CD4-positive, alpha-beta T cell (primary cell): Measurements from ENCODE around the gene F5. TPM values are rescaled to one million over a fixed set of nuclear protein-coding genes. Genes with fewer than 3 reads are reported as not detected.

Source experiments
- ATAC-seq: fragments of 200-7000 bp; cut with Tn5 transposase; one replicate; pipeline ENCODE4 v1.10.0; 2022; ENCODE audit warnings: mild to moderate bottlenecking; ENCODE audit not compliant: poor library complexity
- CTCF ChIA-PET: fragments of 350-600 bp; sonication (Branson Sonifier 250); formaldehyde crosslinking; loops from one replicate; lab custom pipeline; 2021; ENCODE audit warnings: antibody characterized with exemption, inconsistent platforms; lab: Charles Lee
- POLR2A ChIA-PET: fragments of 350-600 bp; sonication (Branson Sonifier 250); formaldehyde crosslinking; loops from one replicate; lab custom pipeline; 2021; ENCODE audit warnings: antibody characterized with exemption, inconsistent platforms; lab: Charles Lee
- DNase-seq, 14 experiments: peaks; one replicate each; pipeline ENCODE4 v3.0.0-alpha.2; 2013 to 2020; ENCODE audit warnings: mixed read lengths in 2 of 14
- H3K27ac ChIP-seq, 2 donors: one replicate each; pipeline versions ENCODE4 v1.5.1 to v1.7.0; 2013; ENCODE audit warnings: low read length in 2 of 2, low read depth in 1 of 2, mild to moderate bottlenecking in 1 of 2
- H3K27me3 ChIP-seq, 2 experiments: 1 replicate in 1 of 2; 2 replicates in 1 of 2; pipeline versions ENCODE4 v1.6.1 to v1.7.0; 2013; ENCODE audit warnings: low read length in 2 of 2, control low read depth in 1 of 2, mild to moderate bottlenecking in 1 of 2, moderate library complexity in 1 of 2; ENCODE audit not compliant: insufficient read depth in 2 of 2, control insufficient read depth in 1 of 2
- H3K36me3 ChIP-seq: one replicate; pipeline ENCODE4 v1.6.1; 2013; ENCODE audit warnings: low read length, control low read depth; ENCODE audit not compliant: insufficient read depth
- H3K4me1 ChIP-seq: one replicate; pipeline ENCODE4 v1.6.1; 2013; ENCODE audit warnings: low read length, control low read depth; ENCODE audit not compliant: insufficient read depth
- H3K4me3 ChIP-seq: one replicate; pipeline ENCODE4 v1.5.1; 2013; ENCODE audit warnings: mild to moderate bottlenecking, low read length, moderate library complexity
- H3K9me3 ChIP-seq, 2 experiments: 1 replicate in 1 of 2; 2 replicates in 1 of 2; pipeline versions ENCODE4 v1.6.1 to v1.7.0; 2013; ENCODE audit warnings: low read length in 2 of 2, mild to moderate bottlenecking in 2 of 2, control low read depth in 1 of 2, moderate library complexity in 1 of 2; ENCODE audit not compliant: control insufficient read depth in 1 of 2, insufficient read depth in 1 of 2
- H3K27ac Mint-ChIP-seq: one replicate; pipeline ENCODE4 v1.8.0; 2020; ENCODE audit warnings: mixed read lengths
- H3K27me3 Mint-ChIP-seq: one replicate; pipeline ENCODE4 v1.8.0; 2021; ENCODE audit warnings: mixed read lengths
- H3K36me3 Mint-ChIP-seq: one replicate; pipeline ENCODE4 v1.8.0; 2021; ENCODE audit warnings: low read depth, mixed read lengths
- H3K4me1 Mint-ChIP-seq: one replicate; pipeline ENCODE4 v1.8.0; 2021; ENCODE audit warnings: low read depth, mixed read lengths
- H3K4me3 Mint-ChIP-seq: one replicate; pipeline ENCODE4 v1.8.0; 2020; ENCODE audit warnings: mild to moderate bottlenecking, mixed read lengths
- H3K9me3 Mint-ChIP-seq: one replicate; pipeline ENCODE4 v1.8.0; 2020; ENCODE audit warnings: mixed read lengths
- CTCF ChIP-seq: fragments of 200-600 bp; IDR thresholded peaks from one replicate; pipeline ENCODE4 v1.8.0; 2022; ENCODE audit warnings: antibody characterized with exemption, mild to moderate bottlenecking
- intact Hi-C, 2 experiments: fragments of 100-400 bp; cut with DNase I in 1 of 2; cut with micrococcal nuclease in 1 of 2; formaldehyde crosslinking; loops; one replicate each; pipeline versions ENCODE4 v1.15.1 to v1.9.0; 2023 to 2025; cut with DNase I, micrococcal nuclease
- total RNA-seq, 174 experiments: library from RNA in 2 of 174; stranded (reverse) in 2 of 174; gene quantifications; one replicate each; pipeline ENCODE4 v1.2.3 and lab custom pipeline; 2021 to 2026

F5 gene
- total RNA-seq, 2 experiments from 2014 or later: 5.4 to 6.2 TPM

GRCh38 chr1:169557131-169557530 is 29.1 kb downstream of the F5 start:
- H3K27ac Mint-ChIP-seq: no peak overlapping the region
- Histone ChIP-seq H3K9me3 (no peaks in the 10 kb centered on the region), H3K4me1 (no peaks in the 10 kb centered on the region), H3K27ac (no peak overlapping the region), H3K4me3 (no peak overlapping the region), H3K36me3 (peaks cover 8% of the 10 kb centered on the region), H3K27me3 (no peaks in the 10 kb centered on the region)
- intact Hi-C loops: no loop called here
- no peaks in the 10 kb centered on the region for H3K4me1 Mint-ChIP-seq
- no peak overlapping the region for H3K4me3 Mint-ChIP-seq
- CTCF ChIA-PET: interaction anchor here (1.4 to 1.6 kb wide), 2 partner anchors 11 to 27 kb away, joined by 3 read pairs; no protein-coding TSS in a partner anchor
- H3K27me3 Mint-ChIP-seq: no peaks in the 10 kb centered on the region
- POLR2A ChIA-PET: interaction anchor here (1.9 kb wide), 1 partner anchor 9 kb away, joined by 7 read pairs; no protein-coding TSS in a partner anchor
- ATAC-seq: no peak
- TF ChIP-seq CTCF: no peak
- no peak for DNase-seq
- H3K9me3 Mint-ChIP-seq: no peaks in the 10 kb centered on the region
- H3K36me3 Mint-ChIP-seq: peaks cover 26% of the 10 kb centered on the region

DNA sequence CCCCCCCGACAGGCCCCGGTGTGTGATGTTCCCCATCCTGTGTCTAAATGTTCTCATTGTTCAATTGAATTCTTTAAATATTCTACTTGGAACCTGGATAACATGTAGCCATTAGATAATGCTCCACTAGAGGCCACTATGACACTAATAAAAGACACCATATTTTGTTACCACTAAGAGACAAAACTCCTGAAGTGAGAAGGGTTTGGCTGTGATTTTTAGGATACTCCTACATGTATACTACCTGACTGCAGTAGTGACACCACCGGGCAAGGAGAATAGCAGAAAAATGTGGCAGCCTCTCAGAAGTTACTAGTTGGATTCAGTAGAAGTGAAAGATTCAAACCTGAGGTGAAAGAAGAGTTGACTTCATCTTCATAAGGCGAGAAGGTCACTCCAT is 36.0 kb downstream of the F5 start:
- Mint-ChIP-seq H3K4me1 (peaks cover 4% of the 10 kb centered on the region), H3K9me3 (no peaks in the 10 kb centered on the region), H3K27me3 (no peaks in the 10 kb centered on the region), H3K36me3 (peaks cover 8% of the 10 kb centered on the region), H3K4me3 (no peak overlapping the region), H3K27ac (no peak overlapping the region)
- no peaks in the 10 kb centered on the region for H3K9me3 ChIP-seq
- no peaks in the 10 kb centered on the region for H3K27me3 ChIP-seq
- no peaks in the 10 kb centered on the region for H3K4me1 ChIP-seq
- H3K36me3 ChIP-seq: peaks cover 4% of the 10 kb centered on the region
- CTCF ChIA-PET: interaction anchor here (1.5 to 7.9 kb wide), 3 partner anchors 51 to 259 kb away, joined by 3 to 48 read pairs (median 7); no protein-coding TSS in a partner anchor
- intact Hi-C loops: loop anchor here (1.0 to 5.0 kb wide), 4 partner anchors 37 to 259 kb away; partner anchors contain the start of gene F5 (in 2 of the 2)
- H3K4me3 ChIP-seq: no peak overlapping the region
- no peak overlapping the region for H3K27ac ChIP-seq
- TF ChIP-seq CTCF: peak; percentile 62
- POLR2A ChIA-PET: interaction anchor here (1.1 kb wide), 1 partner anchor 145 kb away, joined by 3 read pairs; no protein-coding TSS in a partner anchor
- ATAC-seq (peak; percentile 76), DNase-seq (peak in 3 of 14 experiments; percentile 64 to 69 (median 66))

- no peak for TF ChIP-seq CTCF
- H3K36me3 ChIP-seq: no peaks in the 10 kb centered on the region
- Mint-ChIP-seq H3K27ac (no peak overlapping the region), H3K27me3 (no peaks in the 10 kb centered on the region), H3K9me3 (no peaks in the 10 kb centered on the region), H3K4me1 (peaks cover 4% of the 10 kb centered on the region), H3K4me3 (no peak overlapping the region), H3K36me3 (peaks cover 3% of the 10 kb centered on the region)
- H3K4me3 ChIP-seq: no peak overlapping the region
- no peak overlapping the region for H3K27ac ChIP-seq
- no peaks in the 10 kb centered on the region for H3K4me1 ChIP-seq
- H3K9me3 ChIP-seq: no peaks in the 10 kb centered on the region
- intact Hi-C loops: loop anchor here (2.0 to 5.0 kb wide), 4 partner anchors 66 to 1206 kb away; no protein-coding TSS in a partner anchor
- no peaks in the 10 kb centered on the region for H3K27me3 ChIP-seq
- CTCF ChIA-PET: interaction anchor here (0.7 to 7.9 kb wide), 2 partner anchors 164 to 948 kb away, joined by 3 to 48 read pairs; no protein-coding TSS in a partner anchor
- no peak for ATAC-seq
- POLR2A ChIA-PET: no interaction called here
- no peak for DNase-seq
These were observed 38.0 kb downstream of the F5 start for GRCh38 chr1:169548282-169548681.
